Mesenchymal stem cell (in vitro differentiated cells and primary cell): ENCODE results near the gene FNDC4.
A peak's percentile ranks its signal among the peaks of the same experiment; 100 is the strongest.

Source experiments
- DNase-seq: peaks from one replicate; pipeline ENCODE4 v3.0.0-alpha.2; 2013
- H2AFZ ChIP-seq: one replicate; pipeline ENCODE4 v1.6.1; 2013; ENCODE audit warnings: low read depth, mild to moderate bottlenecking, control low read depth, inconsistent platforms, low read length, moderate library complexity
- H2AK5ac ChIP-seq: 2 replicates; pipeline ENCODE4 v1.6.1; 2013; ENCODE audit warnings: low read length, moderate library complexity, mild to moderate bottlenecking, inconsistent platforms; ENCODE audit not compliant: severe bottlenecking
- H2BK120ac ChIP-seq: one replicate; pipeline ENCODE4 v1.6.1; 2013; ENCODE audit warnings: low read depth, mild to moderate bottlenecking, inconsistent platforms, low read length, moderate library complexity
- H2BK12ac ChIP-seq, 2 experiments: one replicate each; pipeline ENCODE4 v1.6.1; 2013; ENCODE audit warnings: inconsistent platforms in 2 of 2, low read length in 2 of 2, mild to moderate bottlenecking in 2 of 2, moderate library complexity in 2 of 2, control low read depth in 1 of 2
- H2BK15ac ChIP-seq: one replicate; pipeline ENCODE4 v1.6.1; 2013; ENCODE audit warnings: mild to moderate bottlenecking, low read depth, inconsistent platforms; ENCODE audit not compliant: poor library complexity, severe bottlenecking
- H2BK5ac ChIP-seq: 2 replicates; pipeline ENCODE4 v1.6.1; 2013; ENCODE audit warnings: low read depth, mild to moderate bottlenecking, low read length, control low read depth, inconsistent platforms; ENCODE audit not compliant: poor library complexity, severe bottlenecking
- H3K14ac ChIP-seq, 2 experiments: one replicate each; pipeline ENCODE4 v1.6.1; 2013; ENCODE audit warnings: inconsistent platforms in 2 of 2, low read length in 2 of 2, control low read depth in 1 of 2, mild to moderate bottlenecking in 1 of 2, moderate library complexity in 1 of 2
- H3K18ac ChIP-seq, 2 experiments: one replicate each; pipeline ENCODE4 v1.6.1; 2013; ENCODE audit warnings: inconsistent platforms in 2 of 2, low read length in 2 of 2, control low read depth in 1 of 2, low read depth in 1 of 2, mild to moderate bottlenecking in 1 of 2
- H3K23ac ChIP-seq, 2 experiments: one replicate each; pipeline ENCODE4 v1.6.1; 2013; ENCODE audit warnings: inconsistent platforms in 2 of 2, low read length in 2 of 2, mild to moderate bottlenecking in 2 of 2, moderate library complexity in 2 of 2, control low read depth in 1 of 2
- H3K27ac ChIP-seq: 2 replicates; pipeline ENCODE4 v1.5.1; 2013; ENCODE audit warnings: mild to moderate bottlenecking, moderate library complexity, low read length, control low read depth, inconsistent platforms; ENCODE audit not compliant: poor library complexity, severe bottlenecking
- H3K27me3 ChIP-seq, 2 experiments: 2 replicates each; pipeline versions ENCODE4 v1.6.1 to v1.7.0; 2013; ENCODE audit warnings: low read length in 2 of 2, mild to moderate bottlenecking in 2 of 2, moderate library complexity in 2 of 2, control low read depth in 1 of 2, inconsistent platforms in 1 of 2; ENCODE audit not compliant: control insufficient read depth in 1 of 2, insufficient read depth in 1 of 2
- H3K36me3 ChIP-seq, 2 experiments: 2 replicates each; pipeline versions ENCODE4 v1.6.1 to v1.7.0; 2013; ENCODE audit warnings: low read length in 2 of 2, control low read depth in 1 of 2, inconsistent platforms in 1 of 2, low read depth in 1 of 2, mild to moderate bottlenecking in 1 of 2; ENCODE audit not compliant: insufficient read depth in 2 of 2, control insufficient read depth in 1 of 2
- H3K4ac ChIP-seq, 2 experiments: one replicate each; pipeline ENCODE4 v1.6.1; 2013; ENCODE audit warnings: inconsistent platforms in 2 of 2, low read length in 2 of 2, mild to moderate bottlenecking in 2 of 2, moderate library complexity in 2 of 2, control low read depth in 1 of 2, low read depth in 1 of 2
- H3K4me1 ChIP-seq: 2 replicates; pipeline ENCODE4 v1.6.1; 2013; ENCODE audit warnings: low read depth, low read length, control low read depth; ENCODE audit not compliant: control insufficient read depth, insufficient read depth
- H3K4me2 ChIP-seq: 2 replicates; pipeline ENCODE4 v1.6.1; 2013; ENCODE audit warnings: low read length, mild to moderate bottlenecking, inconsistent platforms; ENCODE audit not compliant: poor library complexity, severe bottlenecking
- H3K4me3 ChIP-seq, 2 experiments: 2 replicates each; pipeline versions ENCODE4 v1.5.1 to v1.7.0; 2013; ENCODE audit warnings: low read length in 2 of 2, mild to moderate bottlenecking in 2 of 2, control low read depth in 1 of 2, low read depth in 1 of 2; ENCODE audit not compliant: insufficient read depth in 1 of 2
- H3K79me1 ChIP-seq: replicated peaks from 2 replicates; pipeline ENCODE4 v1.6.1; 2013; ENCODE audit warnings: mild to moderate bottlenecking, control low read depth, low read length, inconsistent platforms; ENCODE audit not compliant: poor library complexity, severe bottlenecking
- H3K9ac ChIP-seq: 2 replicates; pipeline ENCODE4 v1.7.0; 2013; ENCODE audit warnings: mild to moderate bottlenecking, low read length, moderate library complexity
- H3K9me3 ChIP-seq: 2 replicates; pipeline ENCODE4 v1.7.0; 2013; ENCODE audit warnings: mild to moderate bottlenecking, low read length; ENCODE audit not compliant: control insufficient read depth
- H4K8ac ChIP-seq: one replicate; pipeline ENCODE4 v1.6.1; 2013; ENCODE audit warnings: inconsistent platforms, mild to moderate bottlenecking, low read length, moderate library complexity
- H4K91ac ChIP-seq: one replicate; pipeline ENCODE4 v1.6.1; 2013; ENCODE audit warnings: mild to moderate bottlenecking, low read length, inconsistent platforms
- WGBS: methylation state at CpG from one replicate; pipeline ENCODE4 v1.1.7; 2013; ENCODE audit warnings: mixed read lengths; 5-methylcytosine and 5-hydroxymethylcytosine counted together

Gene FNDC4

GRCh38 chr2:27507293-27507692, 12.3 kb upstream of the FNDC4 start:
- H3K27me3 ChIP-seq = peaks cover 3 to 17% of the 10 kb centered on the region in 2 experiments
- no peaks in the 10 kb centered on the region for H3K9me3 ChIP-seq
- no peaks in the 10 kb centered on the region for H3K4me1 ChIP-seq
- H3K14ac ChIP-seq = no peak overlapping the region
- no peak overlapping the region for H2BK12ac ChIP-seq
- no peak overlapping the region for H3K27ac ChIP-seq
- H3K79me1 ChIP-seq = no peaks in the 10 kb centered on the region
- H3K23ac ChIP-seq = no peak overlapping the region
- no peak overlapping the region for H3K18ac ChIP-seq
- no peak overlapping the region for H3K4me2 ChIP-seq
- no peaks in the 10 kb centered on the region for H3K36me3 ChIP-seq
- no peak for DNase-seq
- WGBS = 72% methylated on average over 4 of the region's 4 CpGs
- no peak overlapping the region for H2AK5ac ChIP-seq
- H3K4me3 ChIP-seq = no peak overlapping the region
- no peak overlapping the region for H2AFZ ChIP-seq
- H3K4ac ChIP-seq = no peak overlapping the region
- H2BK15ac ChIP-seq = no peak overlapping the region
- H2BK120ac ChIP-seq = no peak overlapping the region
- no peak overlapping the region for H3K9ac ChIP-seq
- H4K8ac ChIP-seq = no peak overlapping the region
- H2BK5ac ChIP-seq = no peak overlapping the region
- no peak overlapping the region for H4K91ac ChIP-seq

DNA sequence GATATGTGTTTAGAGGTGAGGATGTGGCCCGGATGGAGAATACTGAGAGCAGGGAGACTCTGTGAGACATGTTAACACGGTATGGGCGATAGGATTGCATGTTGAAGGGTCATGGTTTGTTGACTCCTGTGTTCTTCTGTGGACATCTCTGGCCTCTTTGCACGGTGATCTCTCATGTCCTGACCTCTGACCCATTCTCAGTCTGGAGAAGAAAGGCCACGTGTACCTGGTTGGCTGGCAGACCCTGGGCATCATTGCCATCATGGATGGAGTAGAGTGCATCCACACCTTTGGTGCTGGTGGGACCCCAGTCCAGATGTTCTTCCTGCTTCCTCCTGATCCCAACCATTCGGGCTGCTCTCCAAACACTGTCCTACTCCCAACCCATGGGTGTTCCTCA, 11.6 kb upstream of the FNDC4 start:
- H2BK5ac ChIP-seq = no peak overlapping the region
- no peak overlapping the region for H2BK15ac ChIP-seq
- no peak overlapping the region for H3K14ac ChIP-seq
- no peak overlapping the region for H3K4me3 ChIP-seq
- H3K36me3 ChIP-seq = no peaks in the 10 kb centered on the region
- H2BK12ac ChIP-seq = no peak overlapping the region
- no peak overlapping the region for H4K91ac ChIP-seq
- no peaks in the 10 kb centered on the region for H3K9me3 ChIP-seq
- H3K23ac ChIP-seq = no peak overlapping the region
- H2BK120ac ChIP-seq = no peak overlapping the region
- peaks cover 3 to 17% of the 10 kb centered on the region in 2 experiments for H3K27me3 ChIP-seq
- no peaks in the 10 kb centered on the region for H3K4me1 ChIP-seq
- no peak overlapping the region for H2AFZ ChIP-seq
- H4K8ac ChIP-seq = no peak overlapping the region
- WGBS = 84% methylated on average over 6 of the region's 6 CpGs
- H3K4ac ChIP-seq = no peak overlapping the region
- H3K79me1 ChIP-seq = no peaks in the 10 kb centered on the region
- H3K18ac ChIP-seq = no peak overlapping the region
- no peak overlapping the region for H3K9ac ChIP-seq
- no peak overlapping the region for H3K27ac ChIP-seq
- no peak for DNase-seq
- H3K4me2 ChIP-seq = no peak overlapping the region
- no peak overlapping the region for H2AK5ac ChIP-seq

- Histone ChIP-seq H2AK5ac (no peak overlapping the region), H3K27ac (no peak overlapping the region), H3K4ac (no peak overlapping the region), H2BK12ac (no peak overlapping the region), H3K9ac (no peak overlapping the region), H3K9me3 (no peaks in the 10 kb centered on the region), H3K4me1 (peaks cover under 1% of the 10 kb centered on the region), H4K8ac (no peak overlapping the region), H3K36me3 (no peaks in the 10 kb centered on the region), H3K18ac (no peak overlapping the region), H2AFZ (no peak overlapping the region), H3K27me3 (peaks cover 3 to 25% of the 10 kb centered on the region in 2 experiments), H2BK120ac (no peak overlapping the region), H2BK15ac (no peak overlapping the region), H4K91ac (no peak overlapping the region), H2BK5ac (no peak overlapping the region), H3K4me3 (no peak overlapping the region), H3K14ac (no peak overlapping the region), H3K79me1 (no peaks in the 10 kb centered on the region), H3K23ac (no peak overlapping the region), H3K4me2 (no peak overlapping the region)
- DNase-seq = no peak
- WGBS = 99% methylated on average over 4 of the region's 4 CpGs
Measured at GRCh38 chr2:27502142-27502541, 7.1 kb upstream of the FNDC4 start.

- no peak overlapping the region for H2BK15ac ChIP-seq
- no peak overlapping the region for H3K4ac ChIP-seq
- no peak overlapping the region for H3K4me3 ChIP-seq
- H3K9ac ChIP-seq = no peak overlapping the region
- no peak overlapping the region for H3K4me2 ChIP-seq
- DNase-seq = no peak
- H3K18ac ChIP-seq = no peak overlapping the region
- H3K23ac ChIP-seq = no peak overlapping the region
- peaks cover 3% of the 10 kb centered on the region for H3K4me1 ChIP-seq
- no peak overlapping the region for H3K14ac ChIP-seq
- no peaks in the 10 kb centered on the region for H3K79me1 ChIP-seq
- peaks cover 0 to 33% of the 10 kb centered on the region in 2 experiments for H3K27me3 ChIP-seq
- no peak overlapping the region for H2AFZ ChIP-seq
- H3K9me3 ChIP-seq = no peaks in the 10 kb centered on the region
- no peaks in the 10 kb centered on the region for H3K36me3 ChIP-seq
- peak overlapping the region; percentile 53 for H4K91ac ChIP-seq
- no peak overlapping the region for H3K27ac ChIP-seq
- no peak overlapping the region for H2BK12ac ChIP-seq
- no peak overlapping the region for H4K8ac ChIP-seq
- no peak overlapping the region for H2AK5ac ChIP-seq
- H2BK120ac ChIP-seq = no peak overlapping the region
- H2BK5ac ChIP-seq = no peak overlapping the region
Measured at GRCh38 chr2:27501042-27501441, 6.0 kb upstream of the FNDC4 start.
